ENCODE results near the gene NHLRC1. TPM values are rescaled to one million over a fixed set of nuclear protein-coding genes. Genes with fewer than 3 reads are reported as not detected.
"Not testable (repeated sequence)": the region's sequence is repeated elsewhere in the genome, so short reads cannot be mapped to it uniquely, and the experiment has no call there.

NHLRC1 gene
- total RNA-seq (ENCODE audit: insufficient read depth, low replicate concordance), result 5.5 TPM

GRCh38 chr6:18122128-18123093 lies at the start of gene NHLRC1:
NHLRC1 (minus strand) TSS chr6:18122677; CDS start chr6:18122606, 71 bp downstream.
- DNase-seq (ENCODE audit: low spot score), result peak; percentile 86

GRCh38 chr6:18171871-18172270 lies 49.4 kb upstream of the NHLRC1 start:
- no peak for DNase-seq (ENCODE audit: low spot score)

GRCh38 chr6:18168264-18168663 lies 45.8 kb upstream of the NHLRC1 start:
- DNase-seq (ENCODE audit: low spot score), result no peak

- no peak for DNase-seq (ENCODE audit: low spot score)
Measured at GRCh38 chr6:18166312-18167036, 44.0 kb upstream of the NHLRC1 start.

- DNase-seq (ENCODE audit: low spot score), result no peak
Measured at GRCh38 chr6:18165751-18166150, 43.3 kb upstream of the NHLRC1 start.

GRCh38 chr6:18162401-18162800 lies 39.9 kb upstream of the NHLRC1 start:
- DNase-seq (ENCODE audit: low spot score), result no peak

- no peak for DNase-seq (ENCODE audit: low spot score)
Measured at GRCh38 chr6:18161431-18161830, 39.0 kb upstream of the NHLRC1 start.

- DNase-seq (ENCODE audit: low spot score), result peak; percentile 32
Measured at GRCh38 chr6:18160911-18161310, 38.4 kb upstream of the NHLRC1 start.

- DNase-seq (ENCODE audit: low spot score), result peak; percentile 50
Measured at GRCh38 chr6:18155864-18156421, 33.5 kb upstream of the NHLRC1 start.

- DNase-seq (ENCODE audit: low spot score), result peak; percentile 99
Measured at GRCh38 chr6:18155150-18155863, 32.8 kb upstream of the NHLRC1 start, which contains the start of gene KDM1B. KDM1B (plus strand) TSS chr6:18155422; CDS start chr6:18159896, 4,474 bp downstream.

GRCh38 chr6:18154507-18155149 lies 32.2 kb upstream of the NHLRC1 start, which contains the start of gene TPMT:
TPMT (minus strand) TSS chr6:18155077; CDS start chr6:18149127, 5,950 bp downstream.
- DNase-seq (ENCODE audit: low spot score), result no peak

- DNase-seq (ENCODE audit: low spot score), result no peak
Measured at GRCh38 chr6:18153311-18153703, 30.8 kb upstream of the NHLRC1 start.

GRCh38 chr6:18151801-18152200 lies 29.3 kb upstream of the NHLRC1 start:
- no peak for DNase-seq (ENCODE audit: low spot score)

GRCh38 chr6:18151391-18151790 lies 28.9 kb upstream of the NHLRC1 start:
- DNase-seq (ENCODE audit: low spot score), result not testable (repeated sequence)

GRCh38 chr6:18148304-18149025 lies 26.0 kb upstream of the NHLRC1 start:
- DNase-seq (ENCODE audit: low spot score), result no peak

- DNase-seq (ENCODE audit: low spot score), result no peak
Measured at GRCh38 chr6:18147616-18148015, 25.1 kb upstream of the NHLRC1 start.

- DNase-seq (ENCODE audit: low spot score), result no peak
Measured at GRCh38 chr6:18147160-18147559, 24.7 kb upstream of the NHLRC1 start.

GRCh38 chr6:18142591-18142861 lies 20.0 kb upstream of the NHLRC1 start:
- no peak for DNase-seq (ENCODE audit: low spot score)

- no peak for DNase-seq (ENCODE audit: low spot score)
Measured at GRCh38 chr6:18141805-18142590, 19.5 kb upstream of the NHLRC1 start.
